ENCODE data around the gene RUVBL2. TPM values are rescaled to one million over a fixed set of nuclear protein-coding genes. Genes with fewer than 3 reads are reported as not detected.

The RUVBL2 gene
- polyA plus RNA-seq, 3 donors = 40.1 to 44.4 (median 41.9) TPM

DNA sequence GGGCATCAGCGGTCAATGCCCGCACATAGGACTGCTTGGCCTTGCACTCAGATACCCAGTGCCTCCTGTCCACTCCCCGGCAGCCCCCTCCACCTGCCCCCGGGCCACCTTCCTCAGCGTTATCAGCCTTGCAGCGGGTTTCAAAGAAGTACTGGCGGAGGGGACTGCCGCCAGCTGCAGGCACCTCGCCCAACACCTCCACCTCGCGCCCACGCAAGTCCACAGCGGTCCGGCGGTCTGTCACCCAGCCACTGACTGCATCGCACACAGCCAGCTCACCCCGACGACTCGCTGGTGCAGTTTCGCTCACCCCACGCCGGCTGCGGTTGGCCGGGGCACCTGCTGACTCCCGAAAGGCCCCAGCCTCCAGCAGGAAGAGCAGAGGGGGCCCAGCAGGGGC lies 67.8 kb downstream of the RUVBL2 start:
- peaks cover 19% of the 10 kb centered on the region for H3K4me1 Mint-ChIP-seq
- peaks cover 4 to 8% of the 10 kb centered on the region in 2 donors for H3K36me3 Mint-ChIP-seq
- DNase-seq = no peak
- H3K27ac Mint-ChIP-seq = no peak overlapping the region
- Histone ChIP-seq H3K27ac (ENCODE audit: low read depth in 1 of 2, low read length in 2 of 2) (no peak overlapping the region), H4K20me1 (ENCODE audit: insufficient read depth, low read length) (no peaks in the 10 kb centered on the region), H3K4me1 (ENCODE audit: control insufficient read depth in 1 of 2, insufficient read depth in 2 of 2, low read length in 2 of 2) (peaks cover 16% of the 10 kb centered on the region in 2 donors), H3K4me2 (replicated peaks; ENCODE audit: extremely low read depth, low read length, poor library complexity, severe bottlenecking) (no peak overlapping the region), H3K79me2 (ENCODE audit: insufficient read depth, low read length) (no peaks in the 10 kb centered on the region), H3K9me3 (replicated peaks in 1 of 2; ENCODE audit: control insufficient read depth in 1 of 2, insufficient read depth in 1 of 2, low read length in 2 of 2) (peaks cover 0 to 9% of the 10 kb centered on the region in 2 donors), H3K27me3 (ENCODE audit: control insufficient read depth in 2 of 2, insufficient read depth in 2 of 2, low read length in 2 of 2) (peaks cover 39 to 87% of the 10 kb centered on the region in 2 donors), H3K9ac (ENCODE audit: insufficient read depth, low read length, poor library complexity, severe bottlenecking) (no peak overlapping the region), H3K36me3 (replicated peaks in 1 of 2; ENCODE audit: control insufficient read depth in 1 of 2, insufficient read depth in 2 of 2, low read length in 2 of 2) (no peaks in the 10 kb centered on the region), H2AFZ (ENCODE audit: insufficient read depth, low read depth, low read length, poor library complexity, severe bottlenecking) (no peak overlapping the region), H3K4me3 (replicated peaks in 1 of 3; ENCODE audit: low read depth in 2 of 3, low read length in 3 of 3) (no peak overlapping the region)
- H3K4me3 Mint-ChIP-seq = peak overlapping the region in 1 of 2 donors; percentile 57
- peaks cover 87 to 96% (median 90%) of the 10 kb centered on the region in 3 donors for H3K27me3 Mint-ChIP-seq (ENCODE audit: low read depth in 3 of 3)
- TF ChIP-seq, protein P1, sequence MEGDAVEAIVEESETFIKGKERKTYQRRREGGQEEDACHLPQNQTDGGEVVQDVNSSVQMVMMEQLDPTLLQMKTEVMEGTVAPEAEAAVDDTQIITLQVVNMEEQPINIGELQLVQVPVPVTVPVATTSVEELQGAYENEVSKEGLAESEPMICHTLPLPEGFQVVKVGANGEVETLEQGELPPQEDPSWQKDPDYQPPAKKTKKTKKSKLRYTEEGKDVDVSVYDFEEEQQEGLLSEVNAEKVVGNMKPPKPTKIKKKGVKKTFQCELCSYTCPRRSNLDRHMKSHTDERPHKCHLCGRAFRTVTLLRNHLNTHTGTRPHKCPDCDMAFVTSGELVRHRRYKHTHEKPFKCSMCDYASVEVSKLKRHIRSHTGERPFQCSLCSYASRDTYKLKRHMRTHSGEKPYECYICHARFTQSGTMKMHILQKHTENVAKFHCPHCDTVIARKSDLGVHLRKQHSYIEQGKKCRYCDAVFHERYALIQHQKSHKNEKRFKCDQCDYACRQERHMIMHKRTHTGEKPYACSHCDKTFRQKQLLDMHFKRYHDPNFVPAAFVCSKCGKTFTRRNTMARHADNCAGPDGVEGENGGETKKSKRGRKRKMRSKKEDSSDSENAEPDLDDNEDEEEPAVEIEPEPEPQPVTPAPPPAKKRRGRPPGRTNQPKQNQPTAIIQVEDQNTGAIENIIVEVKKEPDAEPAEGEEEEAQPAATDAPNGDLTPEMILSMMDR (IDR thresholded peaks at IDR 0.05) = no peak
- peaks cover 2 to 35% (median 22%) of the 10 kb centered on the region in 7 donors for H3K9me3 Mint-ChIP-seq
- intact Hi-C loops (cut with micrococcal nuclease) = no loop called here
- WGBS (ENCODE audit: insufficient coverage) = 49% methylated on average over 18 of the region's 25 CpGs

- no peak overlapping the region for H2AFZ ChIP-seq (ENCODE audit: insufficient read depth, low read depth, low read length, poor library complexity, severe bottlenecking)
- no peaks in the 10 kb centered on the region for H3K4me1 ChIP-seq (ENCODE audit: control insufficient read depth in 1 of 2, insufficient read depth in 2 of 2, low read length in 2 of 2)
- no peaks in the 10 kb centered on the region for H3K9me3 ChIP-seq (replicated peaks in 1 of 2; ENCODE audit: control insufficient read depth in 1 of 2, insufficient read depth in 1 of 2, low read length in 2 of 2)
- H3K79me2 ChIP-seq (ENCODE audit: insufficient read depth, low read length) = no peaks in the 10 kb centered on the region
- Mint-ChIP-seq H3K27me3 (ENCODE audit: low read depth in 3 of 3) (peaks cover 79 to 94% (median 83%) of the 10 kb centered on the region in 3 donors), H3K9me3 (peaks cover 2 to 15% (median 6%) of the 10 kb centered on the region in 7 donors), H3K4me1 (no peaks in the 10 kb centered on the region), H3K36me3 (no peaks in the 10 kb centered on the region), H3K4me3 (peak overlapping the region in 1 of 2 donors; percentile 57), H3K27ac (no peak overlapping the region)
- WGBS (ENCODE audit: insufficient coverage) = 73% methylated on average over 8 of the region's 10 CpGs
- no peak overlapping the region for H3K4me3 ChIP-seq (replicated peaks in 1 of 3; ENCODE audit: low read depth in 2 of 3, low read length in 3 of 3)
- intact Hi-C loops (cut with micrococcal nuclease) = no loop called here
- TF ChIP-seq, protein P1 (IDR thresholded peaks at IDR 0.05) = no peak
- no peak overlapping the region for H3K9ac ChIP-seq (ENCODE audit: insufficient read depth, low read length, poor library complexity, severe bottlenecking)
- H4K20me1 ChIP-seq (ENCODE audit: insufficient read depth, low read length) = no peaks in the 10 kb centered on the region
- H3K27me3 ChIP-seq (ENCODE audit: control insufficient read depth in 2 of 2, insufficient read depth in 2 of 2, low read length in 2 of 2) = peaks cover 30 to 79% of the 10 kb centered on the region in 2 donors
- DNase-seq = no peak
- H3K4me2 ChIP-seq (replicated peaks; ENCODE audit: extremely low read depth, low read length, poor library complexity, severe bottlenecking) = no peak overlapping the region
- H3K27ac ChIP-seq (ENCODE audit: low read depth in 1 of 2, low read length in 2 of 2) = no peak overlapping the region
- no peaks in the 10 kb centered on the region for H3K36me3 ChIP-seq (replicated peaks in 1 of 2; ENCODE audit: control insufficient read depth in 1 of 2, insufficient read depth in 2 of 2, low read length in 2 of 2)
Observed at GRCh38 chr19:49064029-49064629, 70.4 kb downstream of the RUVBL2 start.
